Measurements from ENCODE around the gene YEATS4.

Gene YEATS4

GRCh38 chr12:69385038-69385437 lies 25.5 kb downstream of the YEATS4 start:
- Histone ChIP-seq H3K27me3 (ENCODE audit: control insufficient read depth in 5 of 5, insufficient read depth in 4 of 5, low read length in 5 of 5) (no peaks in the 10 kb centered on the region), H3K4me1 (ENCODE audit: control insufficient read depth in 5 of 5, insufficient read depth in 5 of 5, low read length in 5 of 5) (no peaks in the 10 kb centered on the region), H3K36me3 (ENCODE audit: control insufficient read depth in 5 of 5, insufficient read depth in 5 of 5, low read length in 5 of 5) (peaks cover 0 to 7% (median 2%) of the 10 kb centered on the region in 5 donors), H3K9me3 (ENCODE audit: control insufficient read depth in 5 of 5, low read length in 5 of 5) (no peaks in the 10 kb centered on the region), H3K27ac (ENCODE audit: low read depth, low read length) (no peak overlapping the region), H3K4me3 (ENCODE audit: low read depth in 1 of 5, low read length in 5 of 5) (no peak overlapping the region), H3K9ac (ENCODE audit: low read length in 5 of 5) (no peak overlapping the region)

GRCh38 chr12:69386921-69387320 lies 27.4 kb downstream of the YEATS4 start:
- Histone ChIP-seq H3K36me3 (ENCODE audit: control insufficient read depth in 5 of 5, insufficient read depth in 5 of 5, low read length in 5 of 5) (peaks cover 0 to 10% (median 2%) of the 10 kb centered on the region in 5 donors), H3K4me3 (ENCODE audit: low read depth in 1 of 5, low read length in 5 of 5) (no peak overlapping the region), H3K27me3 (ENCODE audit: control insufficient read depth in 5 of 5, insufficient read depth in 4 of 5, low read length in 5 of 5) (no peaks in the 10 kb centered on the region), H3K27ac (ENCODE audit: low read depth, low read length) (no peak overlapping the region), H3K9ac (ENCODE audit: low read length in 5 of 5) (no peak overlapping the region), H3K9me3 (ENCODE audit: control insufficient read depth in 5 of 5, low read length in 5 of 5) (no peaks in the 10 kb centered on the region), H3K4me1 (ENCODE audit: control insufficient read depth in 5 of 5, insufficient read depth in 5 of 5, low read length in 5 of 5) (no peaks in the 10 kb centered on the region)

GRCh38 chr12:69388371-69388770 lies 28.8 kb downstream of the YEATS4 start:
- Histone ChIP-seq H3K4me3 (ENCODE audit: low read depth in 1 of 5, low read length in 5 of 5) (no peak overlapping the region), H3K9ac (ENCODE audit: low read length in 5 of 5) (no peak overlapping the region), H3K27me3 (ENCODE audit: control insufficient read depth in 5 of 5, insufficient read depth in 4 of 5, low read length in 5 of 5) (no peaks in the 10 kb centered on the region), H3K4me1 (ENCODE audit: control insufficient read depth in 5 of 5, insufficient read depth in 5 of 5, low read length in 5 of 5) (no peaks in the 10 kb centered on the region), H3K36me3 (ENCODE audit: control insufficient read depth in 5 of 5, insufficient read depth in 5 of 5, low read length in 5 of 5) (peaks cover 0 to 4% (median 2%) of the 10 kb centered on the region in 5 donors), H3K9me3 (ENCODE audit: control insufficient read depth in 5 of 5, low read length in 5 of 5) (no peaks in the 10 kb centered on the region), H3K27ac (ENCODE audit: low read depth, low read length) (no peak overlapping the region)

- no peaks in the 10 kb centered on the region for H3K9me3 ChIP-seq (ENCODE audit: control insufficient read depth in 5 of 5, low read length in 5 of 5)
- H3K36me3 ChIP-seq (ENCODE audit: control insufficient read depth in 5 of 5, insufficient read depth in 5 of 5, low read length in 5 of 5) = peaks cover 0 to 4% (median 2%) of the 10 kb centered on the region in 5 donors
- no peak overlapping the region for H3K27ac ChIP-seq (ENCODE audit: low read depth, low read length)
- no peaks in the 10 kb centered on the region for H3K4me1 ChIP-seq (ENCODE audit: control insufficient read depth in 5 of 5, insufficient read depth in 5 of 5, low read length in 5 of 5)
- H3K4me3 ChIP-seq (ENCODE audit: low read depth in 1 of 5, low read length in 5 of 5) = no peak overlapping the region
- H3K9ac ChIP-seq (ENCODE audit: low read length in 5 of 5) = no peak overlapping the region
- no peaks in the 10 kb centered on the region for H3K27me3 ChIP-seq (ENCODE audit: control insufficient read depth in 5 of 5, insufficient read depth in 4 of 5, low read length in 5 of 5)
These were observed 30.3 kb downstream of the YEATS4 start for GRCh38 chr12:69389831-69390230.

GRCh38 chr12:69392179-69392928 lies 32.8 kb downstream of the YEATS4 start:
- Histone ChIP-seq H3K36me3 (ENCODE audit: control insufficient read depth in 5 of 5, insufficient read depth in 5 of 5, low read length in 5 of 5) (peaks cover 0 to 4% (median 2%) of the 10 kb centered on the region in 5 donors), H3K4me1 (ENCODE audit: control insufficient read depth in 5 of 5, insufficient read depth in 5 of 5, low read length in 5 of 5) (no peaks in the 10 kb centered on the region), H3K9ac (ENCODE audit: low read length in 5 of 5) (no peak overlapping the region), H3K4me3 (ENCODE audit: low read depth in 1 of 5, low read length in 5 of 5) (no peak overlapping the region), H3K27me3 (ENCODE audit: control insufficient read depth in 5 of 5, insufficient read depth in 4 of 5, low read length in 5 of 5) (no peaks in the 10 kb centered on the region), H3K27ac (ENCODE audit: low read depth, low read length) (no peak overlapping the region), H3K9me3 (ENCODE audit: control insufficient read depth in 5 of 5, low read length in 5 of 5) (peaks cover 0 to 5% (median 0%) of the 10 kb centered on the region in 5 donors)

GRCh38 chr12:69396041-69396440 lies 36.5 kb downstream of the YEATS4 start:
- Histone ChIP-seq H3K27me3 (ENCODE audit: control insufficient read depth in 5 of 5, insufficient read depth in 4 of 5, low read length in 5 of 5) (no peaks in the 10 kb centered on the region), H3K27ac (ENCODE audit: low read depth, low read length) (no peak overlapping the region), H3K9ac (ENCODE audit: low read length in 5 of 5) (no peak overlapping the region), H3K36me3 (ENCODE audit: control insufficient read depth in 5 of 5, insufficient read depth in 5 of 5, low read length in 5 of 5) (peaks cover 0 to 4% (median 0%) of the 10 kb centered on the region in 5 donors), H3K9me3 (ENCODE audit: control insufficient read depth in 5 of 5, low read length in 5 of 5) (peaks cover 0 to 5% (median 0%) of the 10 kb centered on the region in 5 donors), H3K4me1 (ENCODE audit: control insufficient read depth in 5 of 5, insufficient read depth in 5 of 5, low read length in 5 of 5) (no peaks in the 10 kb centered on the region), H3K4me3 (ENCODE audit: low read depth in 1 of 5, low read length in 5 of 5) (no peak overlapping the region)

- Histone ChIP-seq H3K4me1 (ENCODE audit: control insufficient read depth in 5 of 5, insufficient read depth in 5 of 5, low read length in 5 of 5) (peaks cover 0 to 5% (median 0%) of the 10 kb centered on the region in 5 donors), H3K27me3 (ENCODE audit: control insufficient read depth in 5 of 5, insufficient read depth in 4 of 5, low read length in 5 of 5) (no peaks in the 10 kb centered on the region), H3K27ac (ENCODE audit: low read depth, low read length) (no peak overlapping the region), H3K4me3 (ENCODE audit: low read depth in 1 of 5, low read length in 5 of 5) (no peak overlapping the region), H3K9ac (ENCODE audit: low read length in 5 of 5) (no peak overlapping the region), H3K36me3 (ENCODE audit: control insufficient read depth in 5 of 5, insufficient read depth in 5 of 5, low read length in 5 of 5) (no peaks in the 10 kb centered on the region), H3K9me3 (ENCODE audit: control insufficient read depth in 5 of 5, low read length in 5 of 5) (peaks cover 0 to 5% (median 0%) of the 10 kb centered on the region in 5 donors)
These were observed 37.4 kb downstream of the YEATS4 start for GRCh38 chr12:69396963-69397362.

- Histone ChIP-seq H3K4me3 (ENCODE audit: low read depth in 1 of 5, low read length in 5 of 5) (no peak overlapping the region), H3K9me3 (ENCODE audit: control insufficient read depth in 5 of 5, low read length in 5 of 5) (peaks cover 0 to 5% (median 0%) of the 10 kb centered on the region in 5 donors), H3K4me1 (ENCODE audit: control insufficient read depth in 5 of 5, insufficient read depth in 5 of 5, low read length in 5 of 5) (peaks cover 0 to 8% (median 0%) of the 10 kb centered on the region in 5 donors), H3K27me3 (ENCODE audit: control insufficient read depth in 5 of 5, insufficient read depth in 4 of 5, low read length in 5 of 5) (no peaks in the 10 kb centered on the region), H3K9ac (ENCODE audit: low read length in 5 of 5) (no peak overlapping the region), H3K27ac (ENCODE audit: low read depth, low read length) (no peak overlapping the region), H3K36me3 (ENCODE audit: control insufficient read depth in 5 of 5, insufficient read depth in 5 of 5, low read length in 5 of 5) (no peaks in the 10 kb centered on the region)
These were observed 38.4 kb downstream of the YEATS4 start for GRCh38 chr12:69397978-69398377.

- no peak overlapping the region for H3K27ac ChIP-seq (ENCODE audit: low read depth, low read length)
- peaks cover 0 to 2% (median 0%) of the 10 kb centered on the region in 5 donors for H3K9me3 ChIP-seq (ENCODE audit: control insufficient read depth in 5 of 5, low read length in 5 of 5)
- H3K4me1 ChIP-seq (ENCODE audit: control insufficient read depth in 5 of 5, insufficient read depth in 5 of 5, low read length in 5 of 5) = peaks cover 0 to 8% (median 0%) of the 10 kb centered on the region in 5 donors
- H3K9ac ChIP-seq (ENCODE audit: low read length in 5 of 5) = no peak overlapping the region
- H3K4me3 ChIP-seq (ENCODE audit: low read depth in 1 of 5, low read length in 5 of 5) = no peak overlapping the region
- no peaks in the 10 kb centered on the region for H3K27me3 ChIP-seq (ENCODE audit: control insufficient read depth in 5 of 5, insufficient read depth in 4 of 5, low read length in 5 of 5)
- no peaks in the 10 kb centered on the region for H3K36me3 ChIP-seq (ENCODE audit: control insufficient read depth in 5 of 5, insufficient read depth in 5 of 5, low read length in 5 of 5)
These were observed 42.4 kb downstream of the YEATS4 start for GRCh38 chr12:69401940-69402339.

- H3K36me3 ChIP-seq (ENCODE audit: control insufficient read depth in 5 of 5, insufficient read depth in 5 of 5, low read length in 5 of 5) = no peaks in the 10 kb centered on the region
- no peak overlapping the region for H3K27ac ChIP-seq (ENCODE audit: low read depth, low read length)
These were observed 45.5 kb downstream of the YEATS4 start for GRCh38 chr12:69404851-69405565.

More at GRCh38 chr12:69404851-69405565, 45.5 kb downstream of the YEATS4 start:
- H3K27me3 ChIP-seq (ENCODE audit: control insufficient read depth in 5 of 5, insufficient read depth in 4 of 5, low read length in 5 of 5) = no peaks in the 10 kb centered on the region
- peaks cover 0 to 8% (median 0%) of the 10 kb centered on the region in 5 donors for H3K4me1 ChIP-seq (ENCODE audit: control insufficient read depth in 5 of 5, insufficient read depth in 5 of 5, low read length in 5 of 5)
- no peaks in the 10 kb centered on the region for H3K9me3 ChIP-seq (ENCODE audit: control insufficient read depth in 5 of 5, low read length in 5 of 5)
- H3K9ac ChIP-seq (ENCODE audit: low read length in 5 of 5) = no peak overlapping the region
- no peak overlapping the region for H3K4me3 ChIP-seq (ENCODE audit: low read depth in 1 of 5, low read length in 5 of 5)

Data from subcutaneous abdominal adipose tissue (tissue), 5 donors.